Upper lobe of left lung (tissue), 6 donors: ENCODE measurements around the gene ARFGAP1. TPM values are rescaled to one million over a fixed set of nuclear protein-coding genes. Genes with fewer than 3 reads are reported as not detected.

Source experiments
- ATAC-seq, 2 donors: fragments of 200-7000 bp; cut with Tn5 transposase; one replicate each; pipeline ENCODE4 v1.9.1; 2022; ENCODE audit warnings: mild to moderate bottlenecking in 2 of 2, moderate library complexity in 2 of 2; ENCODE audit not compliant: low FRiP score in 2 of 2
- DNase-seq, 2 donors: peaks; one replicate each; pipeline ENCODE4 v3.0.0-alpha.2; 2019 to 2020
- H3K27ac ChIP-seq, 4 donors: fragments of 200-600 bp; sonication (generic); one replicate each; pipeline ENCODE4 v1.5.1; 2016 to 2019
- H3K27me3 ChIP-seq, 4 donors: fragments of 200-600 bp; sonication (generic); one replicate each; pipeline ENCODE4 v1.5.1; 2017 to 2019
- H3K36me3 ChIP-seq, 4 donors: fragments of 200-600 bp; sonication (generic); one replicate each; pipeline ENCODE4 v1.5.1; 2016 to 2019
- H3K4me1 ChIP-seq, 4 donors: fragments of 200-600 bp; sonication (generic); one replicate each; pipeline ENCODE4 v1.5.1; 2018 to 2019
- H3K4me3 ChIP-seq, 4 donors: fragments of 200-600 bp; sonication (generic); one replicate each; pipeline ENCODE4 v1.5.1; 2017 to 2019; ENCODE audit warnings: mild to moderate bottlenecking in 2 of 4, moderate library complexity in 1 of 4
- H3K9me3 ChIP-seq, 4 donors: fragments of 200-600 bp; sonication (generic); one replicate each; pipeline ENCODE4 v1.5.1; 2018 to 2019
- CTCF ChIP-seq, 6 experiments: fragments of 450-650 bp in 4 of 6; fragments of 200-600 bp in 2 of 6; sonication (generic) in 2 of 6; IDR thresholded peaks; one replicate each; pipeline ENCODE4 v1.5.1; 2016 to 2019; ENCODE audit warnings: antibody characterized with exemption in 6 of 6
- EP300 ChIP-seq, 4 donors: sonication (generic); formaldehyde crosslinking; IDR thresholded peaks; one replicate each; pipeline ENCODE4 v1.5.1; 2017; ENCODE audit warnings: antibody characterized with exemption in 4 of 4, control low read depth in 2 of 4
- POLR2A ChIP-seq, 4 donors: fragments of 450-650 bp; IDR thresholded peaks; one replicate each; pipeline ENCODE4 v1.5.1; 2016 to 2017; ENCODE audit warnings: antibody characterized with exemption in 4 of 4, mild to moderate bottlenecking in 2 of 4
- POLR2AphosphoS5 ChIP-seq, 2 donors: sonication (generic); formaldehyde crosslinking; IDR thresholded peaks; one replicate each; pipeline ENCODE4 v1.5.1; 2017; ENCODE audit warnings: antibody characterized with exemption in 2 of 2
- WGBS, 2 donors: methylation state at CpG; one replicate each; pipeline ENCODE4 v1.1.5; 2017 to 2018; 5-methylcytosine and 5-hydroxymethylcytosine counted together
- total RNA-seq, 6 donors: library from RNA; depleted of rRNA in 4 of 6; stranded (reverse); fragments of >200 nt in 4 of 6; gene quantifications; one replicate each; pipeline versions ENCODE4 v1.1.0 to v1.2.1, GENCODE V29; 2016 to 2021
- donor health status: DM: no; HTN: no; CAD: no; lungs with moderate emphysema.
- donor health status: DM: no; HTN: yes; CAD: no; lungs with severe emphysema.

The ARFGAP1 gene
- total RNA-seq, 6 donors from 2014 or later = 39.8 to 169 (median 84.7) TPM

- Histone ChIP-seq H3K9me3 (no peaks in the 10 kb centered on the region), H3K4me1 (no peaks in the 10 kb centered on the region), H3K36me3 (no peaks in the 10 kb centered on the region), H3K27me3 (peaks cover 0 to 3% (median 0%) of the 10 kb centered on the region in 4 donors), H3K27ac (no peak overlapping the region), H3K4me3 (no peak overlapping the region)
- TF ChIP-seq POLR2AphosphoS5 (IDR thresholded peaks at IDR 0.05) (no peak), CTCF (IDR thresholded peaks at IDR 0.05) (peak in 1 of 6 experiments; percentile 17)
- DNase-seq (peak in 1 of 2 donors; percentile 61), ATAC-seq (no peak)
- 18 to 30% methylated on average over 11 to 18 of the region's 20 CpGs for WGBS, 2 donors
Observed at GRCh38 chr20:63234693-63235398, 37.8 kb upstream of the ARFGAP1 start.

- Histone ChIP-seq H3K36me3 (no peaks in the 10 kb centered on the region), H3K27me3 (peaks cover 0 to 3% (median 0%) of the 10 kb centered on the region in 4 donors), H3K9me3 (no peaks in the 10 kb centered on the region), H3K4me3 (no peak within 1 kb of the TSS), H3K4me1 (no peaks in the 10 kb centered on the region), H3K27ac (no peak within 1 kb of the TSS)
- DNase-seq (peak in 1 of 2 donors; percentile 81), ATAC-seq (no peak)
- TF ChIP-seq EP300 (IDR thresholded peaks at IDR 0.05) = no peak
- no peak for TF ChIP-seq POLR2AphosphoS5 (IDR thresholded peaks at IDR 0.05)
- no peak for TF ChIP-seq POLR2A (IDR thresholded peaks at IDR 0.05)
- no peak for TF ChIP-seq CTCF (IDR thresholded peaks at IDR 0.05)
- 35% methylated on average over 14 of the region's 17 CpGs; no CpG with 5 or more reads in 1 of the 2 donors for WGBS, 2 donors
Observed at GRCh38 chr20:63235399-63235983, 37.1 kb upstream of the ARFGAP1 start, which contains the start of gene BIRC7. Gene BIRC7 (plus strand): TSS chr20:63235905. CDS start chr20:63236097, 192 bp downstream.

- no peak for ATAC-seq
- DNase-seq = peak in 1 of 2 donors; percentile 66
- Histone ChIP-seq H3K27me3 (no peaks in the 10 kb centered on the region), H3K4me3 (no peak overlapping the region), H3K4me1 (no peaks in the 10 kb centered on the region), H3K36me3 (no peaks in the 10 kb centered on the region), H3K27ac (no peak overlapping the region), H3K9me3 (no peaks in the 10 kb centered on the region)
- 74 to 79% methylated on average over 2 to 16 of the region's 26 CpGs for WGBS, 2 donors
- TF ChIP-seq POLR2A (IDR thresholded peaks at IDR 0.05) (no peak), CTCF (IDR thresholded peaks at IDR 0.05) (no peak), EP300 (IDR thresholded peaks at IDR 0.05) (no peak), POLR2AphosphoS5 (IDR thresholded peaks at IDR 0.05) (no peak)
Observed at GRCh38 chr20:63236116-63236837, 36.3 kb upstream of the ARFGAP1 start.

- DNase-seq (no peak), ATAC-seq (no peak)
- Histone ChIP-seq H3K36me3 (no peaks in the 10 kb centered on the region), H3K9me3 (no peaks in the 10 kb centered on the region), H3K27ac (no peak overlapping the region), H3K4me3 (no peak overlapping the region), H3K4me1 (no peaks in the 10 kb centered on the region), H3K27me3 (no peaks in the 10 kb centered on the region)
- 72 to 88% methylated on average over 3 to 10 of the region's 10 CpGs for WGBS, 2 donors
- TF ChIP-seq POLR2A (IDR thresholded peaks at IDR 0.05) (no peak), CTCF (IDR thresholded peaks at IDR 0.05) (no peak), POLR2AphosphoS5 (IDR thresholded peaks at IDR 0.05) (no peak), EP300 (IDR thresholded peaks at IDR 0.05) (no peak)
Observed at GRCh38 chr20:63238031-63238430, 34.6 kb upstream of the ARFGAP1 start.
